Jurkat, Clone E6-1 (cell line): Measurements from ENCODE around the gene SLC51B.
"Not testable (repeated sequence)": the region's sequence is repeated elsewhere in the genome, so short reads cannot be mapped to it uniquely, and the experiment has no call there.

ENCODE experiments used
- DNase-seq: peaks from one replicate; pipeline ENCODE4 v3.0.0-alpha.2; 2011; ENCODE audit warnings: low read depth, low spot score
- H3K4me3 ChIP-seq: 2 replicates; pipeline ENCODE4 v1.5.1; 2011; ENCODE audit warnings: mild to moderate bottlenecking, low read length, control low read depth, moderate library complexity

The SLC51B gene

DNA sequence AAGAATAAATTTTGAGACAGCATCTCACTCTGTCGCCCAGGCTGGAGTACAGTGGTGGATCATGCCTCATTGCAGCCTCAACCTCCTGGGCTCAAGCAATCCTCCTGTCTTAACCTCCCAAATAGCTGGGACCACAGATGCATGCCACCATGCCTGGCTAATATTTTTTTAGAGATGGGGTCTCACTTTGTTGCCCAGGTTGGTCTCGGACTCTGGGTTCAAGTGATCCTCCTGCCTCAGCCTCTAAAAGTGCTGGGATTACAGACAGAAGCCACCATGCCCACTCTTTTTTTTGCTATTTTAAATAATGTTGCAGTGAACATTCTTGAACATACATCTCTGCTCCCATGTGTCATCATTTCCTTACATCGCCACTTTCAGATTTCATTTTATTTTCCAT, 6.8 kb upstream of the SLC51B start:
- H3K4me3 ChIP-seq = no peak overlapping the region
- DNase-seq = no peak

DNA sequence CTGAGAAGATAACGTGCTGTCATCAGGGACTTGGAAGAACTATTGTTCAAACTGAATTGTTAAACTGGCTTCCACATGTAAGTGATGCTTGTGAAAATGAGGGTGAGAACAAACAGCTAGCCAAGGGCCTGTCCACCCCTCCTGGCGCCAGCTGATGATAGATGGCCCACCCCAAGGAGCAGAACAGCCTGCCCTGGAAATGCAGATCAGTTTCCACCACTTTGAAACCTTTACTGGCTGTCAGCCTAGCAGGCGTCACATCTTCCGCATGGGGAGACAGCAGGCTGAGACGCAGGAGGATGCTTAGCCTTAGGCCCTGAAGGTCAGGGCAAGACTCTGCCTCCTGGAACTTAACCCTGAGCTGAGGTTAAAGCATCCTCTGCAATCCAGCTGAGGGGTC, 6.4 kb upstream of the SLC51B start:
- no peak overlapping the region for H3K4me3 ChIP-seq
- no peak for DNase-seq

DNA sequence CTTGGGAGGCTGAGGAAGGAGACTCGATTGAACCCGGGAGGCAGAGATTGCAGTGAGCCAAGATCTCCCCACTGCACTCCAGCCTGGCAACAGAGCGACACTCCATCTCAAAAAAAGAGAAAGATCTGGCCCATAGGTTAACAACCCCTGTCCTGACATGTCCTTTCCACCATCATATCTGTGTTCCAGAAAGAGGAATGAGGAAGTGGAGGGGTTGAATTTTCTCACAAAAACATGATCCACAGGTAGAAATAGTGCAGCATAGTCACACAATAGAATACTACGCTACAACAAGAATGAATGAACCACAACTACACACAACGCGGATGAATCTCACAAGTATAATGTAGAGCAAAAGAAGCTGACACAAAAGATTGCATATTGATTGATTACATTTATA, 4.7 kb upstream of the SLC51B start:
- DNase-seq = no peak
- no peak overlapping the region for H3K4me3 ChIP-seq

DNA sequence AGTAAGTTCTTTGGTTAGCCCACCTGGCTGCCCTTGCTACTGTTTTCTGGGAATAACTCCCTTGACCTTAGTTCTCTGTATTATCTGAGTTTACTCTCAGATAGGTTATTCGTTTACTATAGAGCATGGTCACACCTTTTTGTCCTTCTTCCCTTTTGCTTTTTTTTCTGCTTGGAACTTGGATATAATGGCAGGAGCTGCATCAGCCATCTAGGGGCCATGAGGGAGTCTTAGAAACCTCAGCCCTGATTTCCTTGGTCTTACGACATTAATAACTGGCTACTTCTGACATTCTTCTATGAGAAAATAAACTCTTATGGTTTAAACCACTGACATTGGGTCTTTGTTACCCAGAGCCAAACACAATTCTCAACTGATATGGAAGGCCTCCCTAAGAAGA, 3.4 kb upstream of the SLC51B start:
- H3K4me3 ChIP-seq = no peak overlapping the region
- no peak for DNase-seq

DNA sequence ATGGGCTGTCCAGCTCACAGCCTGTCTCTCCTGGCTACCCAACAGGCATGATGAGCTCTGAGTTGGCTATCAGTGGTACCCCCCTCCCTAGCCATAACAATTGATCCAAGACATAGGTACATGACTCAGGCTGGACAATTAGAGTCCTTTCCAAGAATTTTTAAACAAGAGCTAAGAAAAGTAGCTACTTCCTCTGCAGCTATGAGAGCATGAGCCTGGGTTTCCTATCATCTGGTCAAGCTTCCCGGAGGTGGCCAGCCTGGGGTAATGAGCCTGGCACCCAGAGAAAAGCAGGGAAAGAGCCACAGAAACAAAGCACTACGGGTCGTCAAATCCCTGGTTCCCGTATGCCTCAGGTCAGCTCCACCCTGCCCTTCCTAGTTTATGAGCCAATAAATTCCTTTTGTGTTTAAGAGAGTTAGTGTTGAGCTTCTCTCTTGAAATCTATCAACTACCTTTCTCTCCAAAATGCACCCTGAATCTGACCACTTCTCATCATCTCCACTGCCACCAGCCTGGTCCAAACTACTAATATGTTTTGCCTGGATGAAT, 2.3 kb upstream of the SLC51B start:
- no peak overlapping the region for H3K4me3 ChIP-seq
- no peak for DNase-seq

- not testable (repeated sequence) for H3K4me3 ChIP-seq, DNase-seq
These were observed 969 bp upstream of the SLC51B start for GRCh38 chr15:65044218-65044617.

DNA sequence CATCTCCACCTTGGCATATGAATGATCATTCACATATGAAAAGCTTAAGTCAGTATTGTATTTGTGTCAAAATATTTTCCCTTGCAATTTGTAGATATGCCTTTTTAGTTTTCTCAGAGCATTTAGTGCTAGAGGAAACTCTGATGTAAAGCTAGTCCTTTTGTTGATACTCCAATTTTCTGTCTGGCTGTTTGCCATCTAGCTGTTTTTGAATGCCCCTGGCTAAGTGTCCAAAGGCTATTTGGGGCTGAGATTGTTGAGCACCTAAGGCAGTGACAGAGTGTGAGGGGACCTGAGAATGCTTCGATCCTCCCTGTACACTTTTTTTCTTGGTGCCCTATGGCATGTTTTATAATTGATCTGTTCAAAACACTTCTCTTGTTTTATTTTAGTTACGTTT, 3.1 kb downstream of the SLC51B start:
- DNase-seq = no peak

GRCh38 chr15:65049418-65049840, 4.2 kb downstream of the SLC51B start:
- peak; percentile 93 for DNase-seq
- peak overlapping the region; percentile 45 for H3K4me3 ChIP-seq

More for the DNA sequence above, 3.1 kb downstream of the SLC51B start:
- H3K4me3 ChIP-seq = no peak overlapping the region

DNA sequence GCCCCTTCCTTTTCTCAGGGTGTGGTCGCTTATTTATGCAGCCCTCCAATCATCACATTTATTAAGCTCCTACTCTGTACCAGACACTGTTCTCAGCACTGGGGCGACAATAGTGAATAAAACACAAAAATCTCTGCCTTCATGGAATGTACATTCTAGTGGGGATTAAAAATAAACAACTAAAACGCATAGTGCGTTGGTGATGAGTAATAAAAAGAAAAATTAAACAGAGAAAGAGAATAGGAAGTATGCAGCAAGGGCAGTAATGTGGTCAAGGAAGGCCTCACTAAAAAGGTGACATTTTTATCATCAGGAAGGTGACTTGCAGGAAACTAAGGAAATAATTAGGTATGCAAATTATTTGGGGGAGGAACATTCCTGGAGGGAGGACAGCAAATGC, 5.1 kb downstream of the SLC51B start:
- no peak overlapping the region for H3K4me3 ChIP-seq
- DNase-seq = no peak

GRCh38 chr15:65051266-65051665, 6.1 kb downstream of the SLC51B start:
- DNase-seq = no peak
- no peak overlapping the region for H3K4me3 ChIP-seq

GRCh38 chr15:65052956-65053355, 7.8 kb downstream of the SLC51B start:
- no peak for DNase-seq
- H3K4me3 ChIP-seq = no peak overlapping the region

DNA sequence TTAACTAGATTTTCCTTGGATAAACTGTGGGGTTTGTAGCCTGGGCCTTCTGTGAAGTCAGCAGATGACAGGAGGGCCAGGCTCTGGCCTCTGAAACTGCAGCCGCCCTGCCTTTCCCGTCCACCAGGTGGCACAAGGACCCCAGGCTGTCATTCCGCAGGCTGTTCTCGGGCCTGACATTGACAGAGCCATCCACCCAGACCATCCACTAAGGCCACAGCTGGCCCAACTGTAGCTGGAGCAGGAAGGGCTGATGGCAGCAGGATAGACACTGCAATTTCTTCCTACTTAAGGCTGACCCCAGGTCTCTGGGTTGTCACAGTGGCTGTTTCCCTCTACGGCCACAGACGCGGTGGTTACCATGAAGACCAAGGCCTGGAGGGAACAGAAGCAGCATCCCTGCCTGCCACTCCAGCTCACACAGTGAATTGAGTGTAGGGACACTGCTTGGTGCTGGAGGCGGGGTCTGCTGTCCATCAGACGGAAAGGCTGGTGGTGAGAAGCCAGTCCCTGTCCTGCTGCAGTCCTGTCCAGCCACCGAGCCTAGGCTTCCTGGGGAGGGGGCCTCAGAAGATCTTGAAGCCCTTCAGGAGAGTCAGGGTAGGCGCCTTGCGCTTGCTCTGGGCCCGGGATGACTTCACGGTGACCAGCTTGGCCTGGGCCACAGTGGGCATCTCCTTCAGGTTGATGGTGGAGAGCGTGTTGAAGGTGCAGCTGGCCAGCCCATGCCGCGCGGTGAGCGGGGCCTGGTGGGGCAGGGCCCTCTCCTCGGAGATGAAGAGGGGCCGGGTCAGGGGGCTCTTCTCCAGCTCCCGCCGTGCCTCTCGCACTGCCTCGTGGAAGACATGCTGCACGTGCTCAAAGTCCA, 9.4 kb downstream of the SLC51B start:
- DNase-seq = peak; percentile 50
- H3K4me3 ChIP-seq = no peak overlapping the region

DNA sequence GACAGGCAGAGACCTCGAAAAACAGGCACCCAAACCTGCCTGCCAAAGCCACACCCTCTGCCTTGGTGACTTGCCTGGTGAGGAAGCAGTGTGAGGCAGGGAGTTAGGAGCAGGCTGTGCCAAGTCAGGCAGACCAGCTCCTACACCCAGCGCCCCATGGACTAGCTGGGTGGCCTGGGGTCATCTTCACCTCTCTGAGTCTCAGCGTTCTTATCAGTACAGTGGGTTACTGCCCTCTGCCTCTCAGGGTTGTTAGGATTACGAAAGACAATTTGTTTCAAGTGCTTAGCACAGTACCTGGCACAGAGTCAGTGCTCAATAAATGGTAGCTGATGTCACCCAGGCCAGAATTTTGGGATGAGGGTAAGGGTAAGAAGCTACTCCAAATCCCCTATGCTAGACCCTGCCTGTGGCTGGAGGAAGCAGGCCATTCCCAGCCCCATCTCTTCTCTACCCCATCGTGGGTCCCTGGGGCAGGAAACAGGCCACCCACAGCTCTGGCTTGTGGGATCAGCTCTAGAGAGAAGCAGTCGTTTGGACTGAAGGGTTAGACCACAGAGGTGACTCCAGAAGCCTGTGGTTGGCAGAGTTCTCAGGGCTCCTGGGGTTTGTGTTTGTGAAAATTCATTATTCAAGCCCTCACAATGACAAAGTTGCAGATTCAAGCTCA, 10.1 kb downstream of the SLC51B start:
- H3K4me3 ChIP-seq = peak overlapping the region; percentile 20
- DNase-seq = peak; percentile 82

DNA sequence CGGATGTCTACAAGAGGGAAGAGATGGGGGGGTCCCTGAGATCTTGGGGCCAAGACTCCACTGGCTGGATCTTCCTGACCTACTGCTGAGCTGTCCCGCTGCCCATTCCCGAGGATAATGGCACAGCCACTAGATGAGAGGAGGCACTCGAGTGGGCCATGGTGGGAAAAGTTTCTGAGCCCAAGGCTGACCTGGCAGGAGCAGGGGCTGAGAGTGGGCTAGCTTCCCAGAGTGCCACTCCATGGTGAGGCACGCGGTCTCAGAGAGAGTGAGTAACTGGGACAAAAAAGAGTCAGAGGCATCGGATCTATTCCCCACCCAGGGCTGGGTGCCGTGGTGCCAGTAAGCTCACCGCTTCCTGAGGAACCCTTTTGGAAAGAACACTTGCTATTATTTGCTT, 10.9 kb downstream of the SLC51B start:
- no peak for DNase-seq
- peak overlapping the region; percentile 20 for H3K4me3 ChIP-seq

DNA sequence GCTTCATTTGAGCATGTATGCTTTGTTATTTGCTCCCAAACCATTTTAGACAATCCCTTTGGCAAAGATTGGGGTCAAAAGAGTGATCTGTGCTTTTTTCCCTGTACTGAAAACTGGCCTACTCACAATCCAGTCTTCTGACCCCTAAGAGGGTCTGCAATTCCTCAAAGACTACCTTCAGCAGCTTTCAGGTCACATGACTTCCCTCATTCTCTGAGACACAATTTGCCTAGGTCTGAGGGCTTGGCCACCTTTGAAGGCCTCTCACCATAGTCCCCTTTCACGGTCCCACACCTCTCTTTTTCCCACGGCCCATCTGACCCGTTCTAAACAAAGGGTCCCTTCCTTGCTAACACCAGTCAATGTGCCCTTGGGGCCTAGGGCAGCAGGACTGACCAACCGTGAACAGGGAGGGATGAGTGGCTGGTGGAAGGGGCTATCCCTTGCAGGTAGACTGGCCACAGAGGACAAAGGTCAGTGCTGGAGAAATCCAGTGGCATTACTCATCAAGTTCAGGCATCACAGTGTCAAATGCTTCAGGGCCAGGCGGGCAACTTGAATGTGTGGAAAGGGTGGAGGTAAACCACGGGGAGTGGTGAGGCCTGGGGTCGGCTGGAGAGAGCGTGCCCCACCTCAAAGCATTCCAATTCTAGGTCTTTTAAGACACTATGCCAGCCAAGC, 11.8 kb downstream of the SLC51B start:
- H3K4me3 ChIP-seq = no peak overlapping the region
- DNase-seq = no peak

GRCh38 chr15:65057549-65057940, 12.4 kb downstream of the SLC51B start:
- no peak overlapping the region for H3K4me3 ChIP-seq

DNA sequence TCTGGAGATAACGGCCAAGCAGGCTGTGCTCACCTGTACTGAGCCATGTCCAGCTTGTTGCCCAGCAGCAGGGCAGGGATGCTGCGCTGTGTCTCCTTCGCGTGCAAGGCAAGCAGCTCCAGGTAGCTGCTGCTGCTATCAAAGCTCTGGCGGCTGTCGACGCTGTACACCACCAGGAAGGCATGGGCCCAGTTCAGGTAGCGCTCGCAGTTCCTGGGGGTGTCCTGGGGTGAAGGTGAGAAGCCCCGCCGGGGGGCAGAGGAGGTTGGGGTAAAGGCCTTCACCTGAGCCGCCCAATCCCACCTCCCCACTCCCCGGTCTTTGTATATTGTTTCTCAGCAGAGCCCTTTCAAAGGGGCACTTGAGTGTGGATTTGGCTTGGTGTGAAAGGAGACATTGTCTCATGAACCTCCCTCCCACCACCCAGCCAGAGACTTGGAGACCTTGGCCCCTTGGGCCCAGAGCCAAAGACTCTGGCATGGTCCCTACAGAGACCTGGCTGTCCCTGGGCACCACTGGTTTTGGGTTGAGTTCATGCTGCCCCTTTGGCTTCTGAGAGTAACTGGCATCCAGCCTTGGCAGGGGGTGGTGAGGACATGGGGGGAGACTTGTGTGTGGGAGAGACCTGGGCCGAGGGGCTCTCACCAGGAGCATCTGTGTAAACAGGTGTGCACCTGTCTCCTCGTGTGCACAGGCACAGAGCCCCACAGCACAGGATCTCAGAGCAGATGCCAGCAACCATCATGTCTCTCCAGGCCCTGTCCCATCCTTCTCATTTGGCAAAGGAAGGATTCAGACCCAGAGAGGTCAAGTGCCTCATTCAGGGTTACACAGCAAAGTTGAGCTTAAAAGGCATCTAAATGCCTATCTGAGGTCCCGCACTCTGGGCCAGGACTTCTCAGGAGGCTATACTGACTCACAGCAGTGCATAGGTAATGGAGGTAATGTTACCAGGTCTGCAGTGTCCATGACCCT, 13.5 kb downstream of the SLC51B start:
- no peak for DNase-seq
- H3K4me3 ChIP-seq = no peak overlapping the region

More at GRCh38 chr15:65057549-65057940, 12.4 kb downstream of the SLC51B start:
- no peak for DNase-seq

DNA sequence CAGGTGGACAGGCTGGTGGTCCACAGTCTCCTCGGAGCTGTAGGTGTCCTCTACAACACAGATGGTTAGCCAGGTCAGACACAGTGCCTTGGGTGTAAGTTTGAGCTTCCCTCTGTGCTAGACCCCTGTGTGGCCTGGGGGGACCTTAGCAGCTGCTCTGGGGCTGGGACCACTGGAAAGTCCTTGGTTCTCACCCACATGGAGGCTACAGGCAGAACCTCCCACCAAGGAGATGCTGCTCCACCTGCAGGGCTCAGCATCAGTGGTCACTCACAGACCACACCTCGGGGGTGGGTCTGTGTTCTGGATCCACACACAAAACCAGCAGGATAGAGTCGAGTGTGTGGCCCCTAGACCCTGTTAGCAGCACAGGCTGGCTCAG, 14.2 kb downstream of the SLC51B start:
- H3K4me3 ChIP-seq = no peak overlapping the region
- DNase-seq = no peak
